ENCODE measurements around the gene CCDC66. TPM values are rescaled to one million over a fixed set of nuclear protein-coding genes. Genes with fewer than 3 reads are reported as not detected.

Gene CCDC66
- total and polyA plus RNA-seq, 2 experiments from 2014 or later: 26.9 to 50.3 TPM

- Histone ChIP-seq H3K79me2 (replicated peaks; ENCODE audit: insufficient read depth) (no peaks in the 10 kb centered on the region), H4K20me1 (replicated peaks; ENCODE audit: insufficient read depth) (peaks cover 4% of the 10 kb centered on the region; the same call in 1 of the 2 replicates), H3K4me1 (ENCODE audit: insufficient read depth) (no peaks in the 10 kb centered on the region), H3K4me3 (no peak overlapping the region), H3K36me3 (ENCODE audit: insufficient read depth) (peaks cover 58% of the 10 kb centered on the region; the same call in 1 of the 2 replicates), H3K4me2 (no peak overlapping the region), H3F3A (replicated peaks; ENCODE audit: low read depth) (no peaks in the 10 kb centered on the region), H3K27ac (ENCODE audit: low read depth) (no peak overlapping the region), H2AFZ (no peak overlapping the region), H3K9me2 (ENCODE audit: insufficient read depth) (no peaks in the 10 kb centered on the region), H3K27me3 (ENCODE audit: insufficient read depth) (no peaks in the 10 kb centered on the region)
- no peak overlapping the region for H3K4me3 Mint-ChIP-seq
- H3K4me1 Mint-ChIP-seq: no peaks in the 10 kb centered on the region
- no peaks in the 10 kb centered on the region for H3K9me3 Mint-ChIP-seq
- TF ChIP-seq REST (IDR thresholded peaks at IDR 0.05; ENCODE audit: unreplicated experiment) (no peak), CREB1 (CRISPR knock-in tag; IDR thresholded peaks at IDR 0.05; ENCODE audit: low read depth) (no peak)
- no peak overlapping the region for H3K27ac Mint-ChIP-seq
- ATAC-seq: no peak
- no peaks in the 10 kb centered on the region for H3K27me3 Mint-ChIP-seq (ENCODE audit: insufficient read depth, low read depth, poor library complexity)
- no peak for DNase-seq (ENCODE audit: low spot score)
- H3K36me3 Mint-ChIP-seq (ENCODE audit: low read depth): peaks cover 65% of the 10 kb centered on the region
These were observed 107.8 kb downstream of the CCDC66 start for GRCh38 chr3:56664823-56665222.

GRCh38 chr3:56667973-56668579 is 111.1 kb downstream of the CCDC66 start:
- no peak overlapping the region for H2AFZ ChIP-seq
- peaks cover 54% of the 10 kb centered on the region; the same call in 1 of the 2 replicates for H3K36me3 ChIP-seq (ENCODE audit: insufficient read depth)
- peaks cover 4% of the 10 kb centered on the region; the same call in 1 of the 2 replicates for H4K20me1 ChIP-seq (replicated peaks; ENCODE audit: insufficient read depth)
- H3K27ac ChIP-seq (ENCODE audit: low read depth): no peak overlapping the region
- no peak overlapping the region for H3K4me3 Mint-ChIP-seq
- peaks cover 69% of the 10 kb centered on the region for H3K36me3 Mint-ChIP-seq (ENCODE audit: low read depth)
- no peaks in the 10 kb centered on the region for H3K27me3 ChIP-seq (ENCODE audit: insufficient read depth)
- H3K79me2 ChIP-seq (replicated peaks; ENCODE audit: insufficient read depth): no peaks in the 10 kb centered on the region
- H3K4me3 ChIP-seq: no peak overlapping the region
- no peaks in the 10 kb centered on the region for H3K4me1 ChIP-seq (ENCODE audit: insufficient read depth)
- no peaks in the 10 kb centered on the region for H3K4me1 Mint-ChIP-seq
- no peaks in the 10 kb centered on the region for H3K9me2 ChIP-seq (ENCODE audit: insufficient read depth)
- H3F3A ChIP-seq (replicated peaks; ENCODE audit: low read depth): no peaks in the 10 kb centered on the region
- no peaks in the 10 kb centered on the region for H3K27me3 Mint-ChIP-seq (ENCODE audit: insufficient read depth, low read depth, poor library complexity)
- ATAC-seq: no peak
- no peak for TF ChIP-seq CTCF (conservative IDR thresholded peaks at IDR 0.05; ENCODE audit: low read depth in 2 of 2)
- no peak overlapping the region for H3K4me2 ChIP-seq
- H3K9me3 Mint-ChIP-seq: no peaks in the 10 kb centered on the region
- DNase-seq (ENCODE audit: low spot score): no peak
- H3K27ac Mint-ChIP-seq: no peak overlapping the region

Other genes with a start within 250 kb of the CCDC66 start
- gene ERC2, start 88.7 kb upstream of the CCDC66 start, total RNA-seq (2014; rRNA removed; shearing (Covaris generic)): 11.8 and 12.2 TPM in 2 replicates
- 6.0 and 13.7 TPM in 2 replicates for gene ERC2, start 88.7 kb upstream of the CCDC66 start, polyA plus RNA-seq (2016; fragmentation: Nextera tagmentation; extraction: Ambion mirVana)
- gene TASOR, start 126.1 kb downstream of the CCDC66 start, total RNA-seq (2014; rRNA removed; shearing (Covaris generic)): 53.6 and 58.6 TPM in 2 replicates
- gene TASOR, start 126.1 kb downstream of the CCDC66 start, polyA plus RNA-seq (2016; fragmentation: Nextera tagmentation; extraction: Ambion mirVana): 10.6 and 14.7 TPM in 2 replicates
- gene ARHGEF3, start 244.8 kb downstream of the CCDC66 start, total RNA-seq (2014; rRNA removed; shearing (Covaris generic)): 5.0 and 8.0 TPM in 2 replicates
- gene ARHGEF3, start 244.8 kb downstream of the CCDC66 start, polyA plus RNA-seq (2016; fragmentation: Nextera tagmentation; extraction: Ambion mirVana): 2.7 and 5.1 TPM in 2 replicates